ENCODE measurements around the gene ARHGAP26. TPM values are rescaled to one million over a fixed set of nuclear protein-coding genes. Genes with fewer than 3 reads are reported as not detected.

Gene ARHGAP26
- total RNA-seq, 5 donors from 2014 or later (not counting 1 experiment from before 2014, with no cell fraction given) = 22.8 to 49.3 (median 28.3) TPM

- H3K27ac Mint-ChIP-seq = peak overlapping the region; percentile 5 to 29
- POLR2A ChIA-PET = interaction anchor here in 1 of 2 donors (0.6 kb wide), 1 partner anchor 54 kb away, joined by 3 read pairs; no protein-coding TSS in a partner anchor
Observed at GRCh38 chr5:142842994-142843905, 73.1 kb downstream of the ARHGAP26 start.

GRCh38 chr5:142844866-142845265 lies 74.7 kb downstream of the ARHGAP26 start:
- Histone ChIP-seq H3K36me3 (ENCODE audit: control insufficient read depth in 2 of 2, extremely low read depth in 1 of 2, insufficient read depth in 1 of 2, low read length in 1 of 2) (no peaks in the 10 kb centered on the region), H3K9me3 (no peaks in the 10 kb centered on the region), H3K27ac (ENCODE audit: low read length) (peak overlapping the region; percentile 13), H3K27me3 (replicated peaks in 1 of 2; ENCODE audit: control insufficient read depth in 2 of 2, extremely low read depth in 1 of 2, insufficient read depth in 2 of 2, low read length in 1 of 2) (no peaks in the 10 kb centered on the region), H3K4me3 (ENCODE audit: control insufficient read depth in 1 of 2, extremely low read depth in 1 of 2, low read length in 1 of 2) (no peak overlapping the region), H3K4me1 (ENCODE audit: control insufficient read depth in 1 of 2, extremely low read depth in 1 of 2, insufficient read depth in 2 of 2, low read length in 2 of 2) (peaks cover 3 to 43% of the 10 kb centered on the region in 2 experiments)
- Mint-ChIP-seq H3K4me1 (peaks cover 63 to 80% (median 70%) of the 10 kb centered on the region in 3 donors), H3K9me3 (no peaks in the 10 kb centered on the region), H3K4me3 (peak overlapping the region in 1 of 3 donors; percentile 55), H3K36me3 (no peaks in the 10 kb centered on the region), H3K27me3 (no peaks in the 10 kb centered on the region), H3K27ac (peak overlapping the region; percentile 77 to 88)
- WGBS (ENCODE audit: insufficient coverage) = 91% methylated on average over 5 of the region's 7 CpGs
- CTCF ChIA-PET = interaction anchor here in 1 of 2 donors (0.6 to 1.4 kb wide), 3 partner anchors 44 to 97 kb away, joined by 3 to 4 read pairs (median 4); no protein-coding TSS in a partner anchor
- DNase-seq = no peak
- no peak for ATAC-seq (replicated peaks in 1 of 4)
- POLR2A ChIA-PET = no interaction called here

More at GRCh38 chr5:142842994-142843905, 73.1 kb downstream of the ARHGAP26 start:
- no peak overlapping the region for H3K4me3 Mint-ChIP-seq
- no peak for ATAC-seq (replicated peaks in 1 of 4)
- H3K36me3 ChIP-seq (ENCODE audit: control insufficient read depth in 2 of 2, extremely low read depth in 1 of 2, insufficient read depth in 1 of 2, low read length in 1 of 2) = no peaks in the 10 kb centered on the region
- H3K4me3 ChIP-seq (ENCODE audit: control insufficient read depth in 1 of 2, extremely low read depth in 1 of 2, low read length in 1 of 2) = no peak overlapping the region
- no peak overlapping the region for H3K27ac ChIP-seq (ENCODE audit: low read length)
- H3K9me3 Mint-ChIP-seq = no peaks in the 10 kb centered on the region
- peaks cover 48 to 66% (median 54%) of the 10 kb centered on the region in 3 donors for H3K4me1 Mint-ChIP-seq
- no peaks in the 10 kb centered on the region for H3K27me3 ChIP-seq (replicated peaks in 1 of 2; ENCODE audit: control insufficient read depth in 2 of 2, extremely low read depth in 1 of 2, insufficient read depth in 2 of 2, low read length in 1 of 2)
- no peaks in the 10 kb centered on the region for H3K36me3 Mint-ChIP-seq
- WGBS (ENCODE audit: insufficient coverage) = no CpG with 5 or more reads among the region's 6 CpGs
- no peaks in the 10 kb centered on the region for H3K9me3 ChIP-seq
- H3K4me1 ChIP-seq (ENCODE audit: control insufficient read depth in 1 of 2, extremely low read depth in 1 of 2, insufficient read depth in 2 of 2, low read length in 2 of 2) = peaks cover 3 to 36% of the 10 kb centered on the region in 2 experiments
- CTCF ChIA-PET = interaction anchor here (0.6 to 0.9 kb wide), 3 partner anchors 160 to 1216 kb away, joined by 3 to 5 read pairs (median 5); no protein-coding TSS in a partner anchor
- no peak for DNase-seq
- H3K27me3 Mint-ChIP-seq = no peaks in the 10 kb centered on the region

GRCh38 chr5:142845402-142845921 lies 75.3 kb downstream of the ARHGAP26 start:
- H3K27me3 ChIP-seq (replicated peaks in 1 of 2; ENCODE audit: control insufficient read depth in 2 of 2, extremely low read depth in 1 of 2, insufficient read depth in 2 of 2, low read length in 1 of 2) = no peaks in the 10 kb centered on the region
- peaks cover 66 to 85% (median 69%) of the 10 kb centered on the region in 3 donors for H3K4me1 Mint-ChIP-seq
- H3K9me3 ChIP-seq = no peaks in the 10 kb centered on the region
- peak overlapping the region in 1 of 2 donors; percentile 17 for H3K4me3 ChIP-seq (ENCODE audit: control insufficient read depth in 1 of 2, extremely low read depth in 1 of 2, low read length in 1 of 2)
- no peaks in the 10 kb centered on the region for H3K9me3 Mint-ChIP-seq
- peak; percentile 45 to 83 (median 66) for ATAC-seq (replicated peaks in 1 of 4)
- peak overlapping the region in 2 of 3 donors; percentile 23 to 55 for H3K4me3 Mint-ChIP-seq
- ChIA-PET POLR2A (no interaction called here), CTCF (interaction anchor here in 1 of 2 donors (0.6 to 1.4 kb wide), 2 partner anchors 67 to 97 kb away, joined by 4 read pairs; no protein-coding TSS in a partner anchor)
- H3K27ac Mint-ChIP-seq = peak overlapping the region; percentile 77 to 88
- H3K4me1 ChIP-seq (ENCODE audit: control insufficient read depth in 1 of 2, extremely low read depth in 1 of 2, insufficient read depth in 2 of 2, low read length in 2 of 2) = peaks cover 3 to 44% of the 10 kb centered on the region in 2 experiments
- WGBS (ENCODE audit: insufficient coverage) = 43% methylated on average over 1 of the region's 4 CpGs
- peak overlapping the region; percentile 13 for H3K27ac ChIP-seq (ENCODE audit: low read length)
- DNase-seq = peak in 5 of 35 experiments; percentile 5 to 43 (median 8)
- H3K27me3 Mint-ChIP-seq = no peaks in the 10 kb centered on the region
- no peaks in the 10 kb centered on the region for H3K36me3 ChIP-seq (ENCODE audit: control insufficient read depth in 2 of 2, extremely low read depth in 1 of 2, insufficient read depth in 1 of 2, low read length in 1 of 2)
- H3K36me3 Mint-ChIP-seq = no peaks in the 10 kb centered on the region

GRCh38 chr5:142845954-142846398 lies 75.8 kb downstream of the ARHGAP26 start:
- Mint-ChIP-seq H3K36me3 (no peaks in the 10 kb centered on the region), H3K4me1 (peaks cover 63 to 83% (median 71%) of the 10 kb centered on the region in 3 donors), H3K4me3 (peak overlapping the region in 2 of 3 donors; percentile 23 to 55), H3K27me3 (no peaks in the 10 kb centered on the region), H3K27ac (peak overlapping the region; percentile 77 to 88), H3K9me3 (no peaks in the 10 kb centered on the region)
- POLR2A ChIA-PET = no interaction called here
- H3K4me3 ChIP-seq (ENCODE audit: control insufficient read depth in 1 of 2, extremely low read depth in 1 of 2, low read length in 1 of 2) = no peak overlapping the region
- no peaks in the 10 kb centered on the region for H3K9me3 ChIP-seq
- CTCF ChIA-PET = interaction anchor here in 1 of 2 donors (1.4 kb wide), 1 partner anchor 98 kb away, joined by 4 read pairs; no protein-coding TSS in a partner anchor
- 56% methylated on average over 4 of the region's 9 CpGs for WGBS (ENCODE audit: insufficient coverage)
- H3K27me3 ChIP-seq (replicated peaks in 1 of 2; ENCODE audit: control insufficient read depth in 2 of 2, extremely low read depth in 1 of 2, insufficient read depth in 2 of 2, low read length in 1 of 2) = no peaks in the 10 kb centered on the region
- H3K36me3 ChIP-seq (ENCODE audit: control insufficient read depth in 2 of 2, extremely low read depth in 1 of 2, insufficient read depth in 1 of 2, low read length in 1 of 2) = no peaks in the 10 kb centered on the region
- ATAC-seq (replicated peaks in 1 of 4) (peak in 2 of 4 experiments; percentile 33 to 35), DNase-seq (no peak)
- peak overlapping the region; percentile 13 for H3K27ac ChIP-seq (ENCODE audit: low read length)
- H3K4me1 ChIP-seq (ENCODE audit: control insufficient read depth in 1 of 2, extremely low read depth in 1 of 2, insufficient read depth in 2 of 2, low read length in 2 of 2) = peaks cover 3 to 44% of the 10 kb centered on the region in 2 experiments

- Mint-ChIP-seq H3K36me3 (no peaks in the 10 kb centered on the region), H3K4me1 (peaks cover 61 to 81% (median 71%) of the 10 kb centered on the region in 3 donors), H3K27me3 (no peaks in the 10 kb centered on the region), H3K9me3 (no peaks in the 10 kb centered on the region), H3K4me3 (no peak overlapping the region), H3K27ac (peak overlapping the region in 1 of 2 donors; percentile 88)
- Histone ChIP-seq H3K4me1 (ENCODE audit: control insufficient read depth in 1 of 2, extremely low read depth in 1 of 2, insufficient read depth in 2 of 2, low read length in 2 of 2) (peaks cover 3 to 44% of the 10 kb centered on the region in 2 experiments), H3K9me3 (no peaks in the 10 kb centered on the region), H3K36me3 (ENCODE audit: control insufficient read depth in 2 of 2, extremely low read depth in 1 of 2, insufficient read depth in 1 of 2, low read length in 1 of 2) (no peaks in the 10 kb centered on the region), H3K27ac (ENCODE audit: low read length) (peak overlapping the region; percentile 13), H3K4me3 (ENCODE audit: control insufficient read depth in 1 of 2, extremely low read depth in 1 of 2, low read length in 1 of 2) (no peak overlapping the region), H3K27me3 (replicated peaks in 1 of 2; ENCODE audit: control insufficient read depth in 2 of 2, extremely low read depth in 1 of 2, insufficient read depth in 2 of 2, low read length in 1 of 2) (no peaks in the 10 kb centered on the region)
- ChIA-PET POLR2A (no interaction called here), CTCF (no interaction called here)
- no peak for DNase-seq
- no peak for ATAC-seq (replicated peaks in 1 of 4)
Observed at GRCh38 chr5:142846406-142846805, 76.2 kb downstream of the ARHGAP26 start.
